Measurements from ENCODE around the gene NELFB. TPM values are rescaled to one million over a fixed set of nuclear protein-coding genes. Genes with fewer than 3 reads are reported as not detected.

The NELFB gene
- total RNA-seq, 1 experiment from 2014 or later, result 72.6 TPM

GRCh38 chr9:137276473-137277328, 21.6 kb downstream of the NELFB start:
- CTCF ChIA-PET, result interaction anchor here (1.0 to 1.6 kb wide), 2 partner anchors 10 to 242 kb away, joined by 4 to 6 read pairs; no protein-coding TSS in a partner anchor
- no peak overlapping the region for H3K4me3 ChIP-seq (ENCODE audit: low read depth, low read length, poor library complexity, severe bottlenecking)
- intact Hi-C loops (cut with micrococcal nuclease; ENCODE audit: unreplicated experiment), result no loop called here

GRCh38 chr9:137277329-137278041, 22.4 kb downstream of the NELFB start, which contains the start of gene TOR4A:
TOR4A (plus strand) TSS chr9:137277726; CDS start chr9:137278690, 964 bp downstream.
- H3K36me3 ChIP-seq (ENCODE audit: insufficient read depth, low read length, poor library complexity, severe bottlenecking), result peaks cover 5% of the 10 kb centered on the region
- no peaks in the 10 kb centered on the region for H3K9me3 ChIP-seq (ENCODE audit: low read depth, low read length, poor library complexity, severe bottlenecking)
- peak within 1 kb of the TSS; percentile 77 for H3K27ac ChIP-seq (ENCODE audit: low read depth, low read length, poor library complexity, severe bottlenecking)
- no TSS peak for BruUV-seq (replicated peaks)
- POLR2A ChIA-PET (ENCODE audit: low non-redundant PET), result no interaction called here
- H3K27me3 ChIP-seq (replicated peaks; ENCODE audit: insufficient read depth, low read depth, low read length, poor library complexity), result no peaks in the 10 kb centered on the region
- no peak for DNase-seq (ENCODE audit: low spot score)
- CTCF ChIA-PET, result interaction anchor here (1.0 to 1.6 kb wide), 2 partner anchors 9 to 243 kb away, joined by 4 to 6 read pairs; no protein-coding TSS in a partner anchor
- no peak within 1 kb of the TSS for H3K4me3 ChIP-seq (ENCODE audit: low read depth, low read length, poor library complexity, severe bottlenecking)
- H3K4me1 ChIP-seq (ENCODE audit: insufficient read depth, low read length, poor library complexity, severe bottlenecking), result peaks cover 23% of the 10 kb centered on the region
- TF ChIP-seq CTCF (conservative IDR thresholded peaks at IDR 0.05; ENCODE audit: low read depth, low read length), result no peak
- TF ChIP-seq EZH2 (IDR thresholded peaks at IDR 0.05; ENCODE audit: borderline replicate concordance, low read depth, low read length, poor library complexity, severe bottlenecking), result no peak
- intact Hi-C loops (cut with micrococcal nuclease; ENCODE audit: unreplicated experiment), result no loop called here

More at GRCh38 chr9:137276473-137277328, 21.6 kb downstream of the NELFB start:
- DNase-seq (ENCODE audit: low spot score), result peak; percentile 80
- peaks cover 8% of the 10 kb centered on the region for H3K36me3 ChIP-seq (ENCODE audit: insufficient read depth, low read length, poor library complexity, severe bottlenecking)
- H3K9me3 ChIP-seq (ENCODE audit: low read depth, low read length, poor library complexity, severe bottlenecking), result no peaks in the 10 kb centered on the region
- POLR2A ChIA-PET (ENCODE audit: low non-redundant PET), result interaction anchor here (0.7 kb wide), 1 partner anchor 529 kb away, joined by 3 read pairs; no protein-coding TSS in a partner anchor
- peaks cover 23% of the 10 kb centered on the region for H3K4me1 ChIP-seq (ENCODE audit: insufficient read depth, low read length, poor library complexity, severe bottlenecking)
- TF ChIP-seq CTCF (conservative IDR thresholded peaks at IDR 0.05; ENCODE audit: low read depth, low read length), result no peak
- TF ChIP-seq EZH2 (IDR thresholded peaks at IDR 0.05; ENCODE audit: borderline replicate concordance, low read depth, low read length, poor library complexity, severe bottlenecking), result no peak
- H3K27me3 ChIP-seq (replicated peaks; ENCODE audit: insufficient read depth, low read depth, low read length, poor library complexity), result no peaks in the 10 kb centered on the region
- no TSS peak for BruUV-seq (replicated peaks)
- peak overlapping the region; percentile 77 for H3K27ac ChIP-seq (ENCODE audit: low read depth, low read length, poor library complexity, severe bottlenecking)

GRCh38 chr9:137278061-137278701, 23.1 kb downstream of the NELFB start:
- TF ChIP-seq CTCF (conservative IDR thresholded peaks at IDR 0.05; ENCODE audit: low read depth, low read length) (no peak), EZH2 (IDR thresholded peaks at IDR 0.05; ENCODE audit: borderline replicate concordance, low read depth, low read length, poor library complexity, severe bottlenecking) (no peak)
- Histone ChIP-seq H3K9me3 (ENCODE audit: low read depth, low read length, poor library complexity, severe bottlenecking) (no peaks in the 10 kb centered on the region), H3K4me3 (ENCODE audit: low read depth, low read length, poor library complexity, severe bottlenecking) (no peak overlapping the region), H3K27ac (ENCODE audit: low read depth, low read length, poor library complexity, severe bottlenecking) (no peak overlapping the region), H3K4me1 (ENCODE audit: insufficient read depth, low read length, poor library complexity, severe bottlenecking) (peaks cover 23% of the 10 kb centered on the region), H3K36me3 (ENCODE audit: insufficient read depth, low read length, poor library complexity, severe bottlenecking) (no peaks in the 10 kb centered on the region), H3K27me3 (replicated peaks; ENCODE audit: insufficient read depth, low read depth, low read length, poor library complexity) (no peaks in the 10 kb centered on the region)
- CTCF ChIA-PET, result interaction anchor here (1.6 kb wide), 1 partner anchor 9 kb away, joined by 4 read pairs; no protein-coding TSS in a partner anchor
- DNase-seq (ENCODE audit: low spot score), result no peak
- POLR2A ChIA-PET (ENCODE audit: low non-redundant PET), result no interaction called here
- no TSS peak for BruUV-seq (replicated peaks)
- intact Hi-C loops (cut with micrococcal nuclease; ENCODE audit: unreplicated experiment), result no loop called here
